ENCODE results near the gene TMPRSS6.

DNA sequence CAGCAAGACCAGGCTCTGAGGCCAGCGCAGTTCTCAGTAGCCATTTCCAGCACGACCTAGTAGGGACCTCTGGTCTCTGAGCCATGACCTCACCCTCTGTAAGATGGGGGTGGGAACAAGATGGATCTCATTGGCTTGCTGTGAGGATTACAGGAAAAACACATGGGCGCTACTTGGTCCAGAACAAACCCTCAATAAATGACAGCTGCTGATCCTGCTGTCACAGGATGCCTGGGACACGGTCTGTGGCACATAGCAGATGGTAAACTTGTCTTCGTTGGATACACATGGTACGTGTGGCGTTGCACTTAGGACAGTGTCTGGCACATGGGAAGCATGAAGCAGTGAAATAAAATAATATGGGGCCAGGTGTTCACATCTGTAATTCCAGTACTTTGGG lies 62.5 kb downstream of the TMPRSS6 start:
- TF ChIP-seq, protein P1, sequence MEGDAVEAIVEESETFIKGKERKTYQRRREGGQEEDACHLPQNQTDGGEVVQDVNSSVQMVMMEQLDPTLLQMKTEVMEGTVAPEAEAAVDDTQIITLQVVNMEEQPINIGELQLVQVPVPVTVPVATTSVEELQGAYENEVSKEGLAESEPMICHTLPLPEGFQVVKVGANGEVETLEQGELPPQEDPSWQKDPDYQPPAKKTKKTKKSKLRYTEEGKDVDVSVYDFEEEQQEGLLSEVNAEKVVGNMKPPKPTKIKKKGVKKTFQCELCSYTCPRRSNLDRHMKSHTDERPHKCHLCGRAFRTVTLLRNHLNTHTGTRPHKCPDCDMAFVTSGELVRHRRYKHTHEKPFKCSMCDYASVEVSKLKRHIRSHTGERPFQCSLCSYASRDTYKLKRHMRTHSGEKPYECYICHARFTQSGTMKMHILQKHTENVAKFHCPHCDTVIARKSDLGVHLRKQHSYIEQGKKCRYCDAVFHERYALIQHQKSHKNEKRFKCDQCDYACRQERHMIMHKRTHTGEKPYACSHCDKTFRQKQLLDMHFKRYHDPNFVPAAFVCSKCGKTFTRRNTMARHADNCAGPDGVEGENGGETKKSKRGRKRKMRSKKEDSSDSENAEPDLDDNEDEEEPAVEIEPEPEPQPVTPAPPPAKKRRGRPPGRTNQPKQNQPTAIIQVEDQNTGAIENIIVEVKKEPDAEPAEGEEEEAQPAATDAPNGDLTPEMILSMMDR (IDR thresholded peaks at IDR 0.05 in 4 of 5, conservative IDR thresholded peaks at IDR 0.05 in 1 of 5) = no peak
- TF ChIP-seq POLR2A (IDR thresholded peaks at IDR 0.05) = no peak
